HG02938 (cell line): ENCODE measurements around the gene EBF3.

ENCODE experiments used
- ATAC-seq: cut with Tn5 transposase; IDR thresholded peaks from one replicate; pipeline ENCODE4 v1.9.1; 2021; ENCODE audit warnings: mild to moderate bottlenecking, moderate library complexity; ENCODE audit not compliant: unreplicated experiment

EBF3 gene

GRCh38 chr10:129893104-129894089 lies 70.7 kb downstream of the EBF3 start:
- ATAC-seq: no peak

- no peak for ATAC-seq
Observed at GRCh38 chr10:129892548-129893052, 71.5 kb downstream of the EBF3 start.

GRCh38 chr10:129891806-129892205 lies 72.3 kb downstream of the EBF3 start:
- ATAC-seq: no peak

- ATAC-seq: no peak
Observed at GRCh38 chr10:129890170-129890569, 73.9 kb downstream of the EBF3 start.

GRCh38 chr10:129888784-129889616 lies 75.1 kb downstream of the EBF3 start:
- peak; percentile 70 for ATAC-seq

- no peak for ATAC-seq
Observed at GRCh38 chr10:129887986-129888783, 75.9 kb downstream of the EBF3 start.

- no peak for ATAC-seq
Observed at GRCh38 chr10:129887381-129887905, 76.6 kb downstream of the EBF3 start.

GRCh38 chr10:129886263-129886662 lies 77.8 kb downstream of the EBF3 start:
- ATAC-seq: no peak

GRCh38 chr10:129885526-129885925 lies 78.5 kb downstream of the EBF3 start:
- ATAC-seq: no peak

GRCh38 chr10:129884398-129885078 lies 79.5 kb downstream of the EBF3 start:
- no peak for ATAC-seq

- ATAC-seq: no peak
Observed at GRCh38 chr10:129883626-129884397, 80.3 kb downstream of the EBF3 start.

- ATAC-seq: no peak
Observed at GRCh38 chr10:129883029-129883428, 81.0 kb downstream of the EBF3 start.

GRCh38 chr10:129882291-129883010 lies 81.6 kb downstream of the EBF3 start:
- no peak for ATAC-seq

- no peak for ATAC-seq
Observed at GRCh38 chr10:129881641-129882040, 82.4 kb downstream of the EBF3 start.

GRCh38 chr10:129880191-129880870 lies 83.7 kb downstream of the EBF3 start:
- no peak for ATAC-seq

- ATAC-seq: no peak
Observed at GRCh38 chr10:129879655-129880054, 84.4 kb downstream of the EBF3 start.

GRCh38 chr10:129878835-129879234 lies 85.2 kb downstream of the EBF3 start:
- ATAC-seq: no peak
